Measurements from ENCODE around the gene ALDH9A1. TPM values are rescaled to one million over a fixed set of nuclear protein-coding genes. Genes with fewer than 3 reads are reported as not detected.

Gene ALDH9A1
- total and polyA plus RNA-seq, 2 of the 4 experiments (the other 2 are of a cell fraction) = 43.5 to 43.7 TPM

DNA sequence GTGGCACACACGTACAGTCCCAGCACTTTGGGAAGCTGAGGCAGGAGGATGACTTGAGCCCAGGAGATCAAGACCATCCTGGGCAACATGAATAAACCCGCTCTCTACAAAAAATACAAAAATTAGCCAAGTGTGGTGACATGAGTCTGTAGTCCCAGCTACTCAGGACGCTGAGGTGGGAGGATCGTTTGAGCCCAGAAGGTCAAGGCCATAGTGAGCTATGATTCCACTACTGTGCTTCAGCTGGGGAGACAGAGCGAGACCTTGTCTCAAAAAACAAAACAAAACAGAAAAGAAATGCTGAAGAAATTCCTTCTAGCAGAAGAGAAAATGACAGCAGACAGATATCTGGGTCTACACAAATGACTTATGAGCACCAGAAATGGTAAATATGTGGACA lies 10.3 kb downstream of the ALDH9A1 start:
- Histone ChIP-seq H3K9me3 (ENCODE audit: control insufficient read depth, insufficient read depth, low read length) (no peaks in the 10 kb centered on the region), H3K79me1 (ENCODE audit: low read depth in 1 of 2, low read length in 2 of 2) (peaks cover 15 to 25% of the 10 kb centered on the region in 2 experiments; a peak in 3 of 4 replicates), H3K4ac (ENCODE audit: low read depth, low read length) (no peak overlapping the region), H3K27me3 (ENCODE audit: control insufficient read depth, insufficient read depth, low read length) (no peaks in the 10 kb centered on the region), H3K56ac (ENCODE audit: extremely low read depth, insufficient read depth, low read length) (no peak overlapping the region), H4K5ac (ENCODE audit: low read depth, low read length) (no peak overlapping the region), H3K4me3 (ENCODE audit: insufficient read depth, low read depth, low read length) (no peak overlapping the region), H3K4me2 (ENCODE audit: low read depth, low read length) (no peak overlapping the region), H3K4me1 (ENCODE audit: control insufficient read depth, insufficient read depth, low read length) (peaks cover 2% of the 10 kb centered on the region; the same call in 1 of the 2 replicates), H3K27ac (ENCODE audit: insufficient read depth, low read length) (no peak overlapping the region), H2AK5ac (ENCODE audit: low read depth, low read length) (no peak overlapping the region), H3K23ac (ENCODE audit: low read depth, low read length) (no peak overlapping the region), H4K20me1 (ENCODE audit: insufficient read depth, low read length) (peaks cover 3% of the 10 kb centered on the region; the same call in 1 of the 2 replicates), H3K14ac (replicated peaks; ENCODE audit: low read depth, low read length) (no peak overlapping the region), H3K9me1 (ENCODE audit: insufficient read depth, low read length) (peaks cover 2% of the 10 kb centered on the region; the same call in 1 of the 2 replicates), H3K36me3 (ENCODE audit: control insufficient read depth, insufficient read depth, low read length) (peaks cover 10% of the 10 kb centered on the region), H2BK20ac (ENCODE audit: low read depth, low read length) (no peak overlapping the region), H3K9ac (ENCODE audit: low read depth, low read length) (no peak overlapping the region), H4K91ac (ENCODE audit: insufficient read depth, low read depth, low read length) (no peak overlapping the region), H2BK5ac (ENCODE audit: low read depth, low read length, poor library complexity, severe bottlenecking) (no peak overlapping the region), H2AK9ac (replicated peaks; ENCODE audit: low read depth, low read length, poor library complexity) (no peak overlapping the region), H2BK15ac (ENCODE audit: low read depth, low read length) (no peak overlapping the region), H4K8ac (ENCODE audit: low read depth in 2 of 2, low read length in 2 of 2) (no peak overlapping the region), H2BK120ac (ENCODE audit: low read depth, low read length) (no peak overlapping the region), H2AFZ (replicated peaks; ENCODE audit: low read length, poor library complexity) (no peak overlapping the region), H3K18ac (ENCODE audit: low read depth, low read length) (no peak overlapping the region)
- TF ChIP-seq, protein P1, sequence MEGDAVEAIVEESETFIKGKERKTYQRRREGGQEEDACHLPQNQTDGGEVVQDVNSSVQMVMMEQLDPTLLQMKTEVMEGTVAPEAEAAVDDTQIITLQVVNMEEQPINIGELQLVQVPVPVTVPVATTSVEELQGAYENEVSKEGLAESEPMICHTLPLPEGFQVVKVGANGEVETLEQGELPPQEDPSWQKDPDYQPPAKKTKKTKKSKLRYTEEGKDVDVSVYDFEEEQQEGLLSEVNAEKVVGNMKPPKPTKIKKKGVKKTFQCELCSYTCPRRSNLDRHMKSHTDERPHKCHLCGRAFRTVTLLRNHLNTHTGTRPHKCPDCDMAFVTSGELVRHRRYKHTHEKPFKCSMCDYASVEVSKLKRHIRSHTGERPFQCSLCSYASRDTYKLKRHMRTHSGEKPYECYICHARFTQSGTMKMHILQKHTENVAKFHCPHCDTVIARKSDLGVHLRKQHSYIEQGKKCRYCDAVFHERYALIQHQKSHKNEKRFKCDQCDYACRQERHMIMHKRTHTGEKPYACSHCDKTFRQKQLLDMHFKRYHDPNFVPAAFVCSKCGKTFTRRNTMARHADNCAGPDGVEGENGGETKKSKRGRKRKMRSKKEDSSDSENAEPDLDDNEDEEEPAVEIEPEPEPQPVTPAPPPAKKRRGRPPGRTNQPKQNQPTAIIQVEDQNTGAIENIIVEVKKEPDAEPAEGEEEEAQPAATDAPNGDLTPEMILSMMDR (conservative IDR thresholded peaks at IDR 0.05; ENCODE audit: low read depth, low read length) = no peak
- TF ChIP-seq, protein P2, sequence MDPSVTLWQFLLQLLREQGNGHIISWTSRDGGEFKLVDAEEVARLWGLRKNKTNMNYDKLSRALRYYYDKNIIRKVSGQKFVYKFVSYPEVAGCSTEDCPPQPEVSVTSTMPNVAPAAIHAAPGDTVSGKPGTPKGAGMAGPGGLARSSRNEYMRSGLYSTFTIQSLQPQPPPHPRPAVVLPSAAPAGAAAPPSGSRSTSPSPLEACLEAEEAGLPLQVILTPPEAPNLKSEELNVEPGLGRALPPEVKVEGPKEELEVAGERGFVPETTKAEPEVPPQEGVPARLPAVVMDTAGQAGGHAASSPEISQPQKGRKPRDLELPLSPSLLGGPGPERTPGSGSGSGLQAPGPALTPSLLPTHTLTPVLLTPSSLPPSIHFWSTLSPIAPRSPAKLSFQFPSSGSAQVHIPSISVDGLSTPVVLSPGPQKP (IDR thresholded peaks at IDR 0.05; ENCODE audit: borderline replicate concordance, low read depth, low read length) = no peak
- no peak for TF ChIP-seq RAD21 (IDR thresholded peaks at IDR 0.05; ENCODE audit: low read length)
- no peak for TF ChIP-seq RCOR1 (IDR thresholded peaks at IDR 0.05; ENCODE audit: insufficient replicate concordance, low read length)
- TF ChIP-seq POLR2A (IDR thresholded peaks at IDR 0.05; ENCODE audit: low read depth, low read length) = no peak
- TF ChIP-seq RFX5 (IDR thresholded peaks at IDR 0.05; ENCODE audit: low read depth, low read length) = no peak
- TF ChIP-seq FOS (IDR thresholded peaks at IDR 0.05; ENCODE audit: low read depth, low read length) = no peak
- TF ChIP-seq MXI1 (IDR thresholded peaks at IDR 0.05; ENCODE audit: borderline replicate concordance, low read depth, low read length) = no peak
- dilution Hi-C loops (cut with HindIII; ENCODE audit: low sequenced_read_pairs, unreplicated experiment) = no loop called here
- in situ Hi-C loops (cut with MboI; ENCODE audit: low sequenced_read_pairs) = no loop called here
- DNase-seq (no peak), ATAC-seq (ENCODE audit: low read depth) (no peak)
- ChIA-PET POLR2A (ENCODE audit: unreplicated experiment) (no interaction called here), CTCF (interaction anchor here (0.7 kb wide), 1 partner anchor 10 kb away, joined by 3 read pairs; the partner anchor contains the start of gene ALDH9A1)
- intact Hi-C loops (cut with micrococcal nuclease) = no loop called here
- no CpG with 5 or more reads among the region's 5 CpGs for WGBS, 2 experiments (ENCODE audit: extremely low coverage in 2 of 2, insufficient read length in 1 of 2)
- BruUV-seq (replicated peaks) = no TSS peak
